ENCODE results near the gene RDX.

DNA sequence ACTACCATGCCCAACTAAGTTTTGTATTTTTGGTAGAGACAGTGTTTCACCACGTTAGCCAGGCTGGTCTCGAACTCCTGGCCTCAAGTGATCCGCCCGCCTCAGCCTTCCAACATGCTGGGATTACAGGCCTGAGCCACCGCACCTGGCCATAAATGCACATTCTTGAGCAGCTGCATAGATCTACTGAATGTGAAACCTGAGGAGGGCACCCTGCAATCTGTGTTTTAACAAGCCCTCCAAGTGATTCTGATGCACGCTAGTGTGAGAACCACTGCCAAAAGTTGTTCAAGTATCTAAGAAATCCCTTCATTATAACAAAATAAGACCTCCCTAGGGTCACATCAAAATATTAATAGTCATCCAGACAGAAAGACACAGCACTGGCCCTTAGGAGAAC lies 89.3 kb downstream of the RDX start:
- TF ChIP-seq, protein P1, sequence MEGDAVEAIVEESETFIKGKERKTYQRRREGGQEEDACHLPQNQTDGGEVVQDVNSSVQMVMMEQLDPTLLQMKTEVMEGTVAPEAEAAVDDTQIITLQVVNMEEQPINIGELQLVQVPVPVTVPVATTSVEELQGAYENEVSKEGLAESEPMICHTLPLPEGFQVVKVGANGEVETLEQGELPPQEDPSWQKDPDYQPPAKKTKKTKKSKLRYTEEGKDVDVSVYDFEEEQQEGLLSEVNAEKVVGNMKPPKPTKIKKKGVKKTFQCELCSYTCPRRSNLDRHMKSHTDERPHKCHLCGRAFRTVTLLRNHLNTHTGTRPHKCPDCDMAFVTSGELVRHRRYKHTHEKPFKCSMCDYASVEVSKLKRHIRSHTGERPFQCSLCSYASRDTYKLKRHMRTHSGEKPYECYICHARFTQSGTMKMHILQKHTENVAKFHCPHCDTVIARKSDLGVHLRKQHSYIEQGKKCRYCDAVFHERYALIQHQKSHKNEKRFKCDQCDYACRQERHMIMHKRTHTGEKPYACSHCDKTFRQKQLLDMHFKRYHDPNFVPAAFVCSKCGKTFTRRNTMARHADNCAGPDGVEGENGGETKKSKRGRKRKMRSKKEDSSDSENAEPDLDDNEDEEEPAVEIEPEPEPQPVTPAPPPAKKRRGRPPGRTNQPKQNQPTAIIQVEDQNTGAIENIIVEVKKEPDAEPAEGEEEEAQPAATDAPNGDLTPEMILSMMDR (IDR thresholded peaks at IDR 0.05; ENCODE audit: insufficient read depth, low read length, poor library complexity, severe bottlenecking), result no peak
- TF ChIP-seq EZH2phosphoT487 (conservative IDR thresholded peaks at IDR 0.05; ENCODE audit: low read length), result no peak

All from SU-DHL-6 (cell line).